Astrocyte of the cerebellum (primary cell): ENCODE measurements around the gene SLC35F3.
"Not testable (repeated sequence)": the region's sequence is repeated elsewhere in the genome, so short reads cannot be mapped to it uniquely, and the experiment has no call there.

ENCODE experiments used
- DNase-seq: peaks from one replicate; pipeline ENCODE4 v3.0.0-alpha.2; 2011; ENCODE audit warnings: low read depth
- H3K4me3 ChIP-seq: 2 replicates; pipeline ENCODE4 v1.5.1; 2011; ENCODE audit warnings: mild to moderate bottlenecking, low read depth, low read length, moderate library complexity
- CTCF ChIP-seq: IDR thresholded peaks from 2 replicates; pipeline ENCODE4 v1.5.1; 2012; ENCODE audit warnings: low read length, low read depth, moderate library complexity, mild to moderate bottlenecking; ENCODE audit errors: missing control alignments
- in situ Hi-C: cut with HindIII; loops from 2 replicates; pipeline ENCODE4 v1.10.0; 2017; ENCODE audit warnings: low sequenced_read_pairs

The SLC35F3 gene

GRCh38 chr1:234114648-234115307, 210.3 kb downstream of the SLC35F3 start:
- in situ Hi-C loops = no loop called here

GRCh38 chr1:234118911-234119310, 214.4 kb downstream of the SLC35F3 start:
- no peak for DNase-seq
- no peak for TF ChIP-seq CTCF
- in situ Hi-C loops = no loop called here
- no peak overlapping the region for H3K4me3 ChIP-seq

More at GRCh38 chr1:234114648-234115307, 210.3 kb downstream of the SLC35F3 start:
- peak; percentile 47 for DNase-seq
- no peak overlapping the region for H3K4me3 ChIP-seq
- TF ChIP-seq CTCF = peak; percentile 70

- no peak for TF ChIP-seq CTCF
- in situ Hi-C loops = no loop called here
- DNase-seq = no peak
- no peak overlapping the region for H3K4me3 ChIP-seq
These were observed 215.0 kb downstream of the SLC35F3 start for GRCh38 chr1:234119431-234119830.

GRCh38 chr1:234120327-234120944, 216.0 kb downstream of the SLC35F3 start:
- in situ Hi-C loops = no loop called here
- no peak overlapping the region for H3K4me3 ChIP-seq
- no peak for TF ChIP-seq CTCF
- no peak for DNase-seq

GRCh38 chr1:234121659-234122058, 217.2 kb downstream of the SLC35F3 start:
- DNase-seq, in situ Hi-C loops, H3K4me3 ChIP-seq: not testable (repeated sequence)

GRCh38 chr1:234122571-234122970, 218.1 kb downstream of the SLC35F3 start:
- DNase-seq, H3K4me3 ChIP-seq, in situ Hi-C loops: not testable (repeated sequence)

GRCh38 chr1:234123867-234124266, 219.4 kb downstream of the SLC35F3 start:
- DNase-seq = no peak
- no peak overlapping the region for H3K4me3 ChIP-seq
- in situ Hi-C loops = no loop called here
- TF ChIP-seq CTCF = no peak
